Stomach (tissue), 9 donors: ENCODE results near the gene VOPP1. TPM values are rescaled to one million over a fixed set of nuclear protein-coding genes. Genes with fewer than 3 reads are reported as not detected.

ENCODE experiments used
- DNase-seq, 2 donors: peaks; one replicate each; pipeline versions ENCODE4 v3.0.0 to v3.0.0-alpha.2; 2013 to 2019
- H3K27ac ChIP-seq, 5 donors: fragments of 200-600 bp in 4 of 5; sonication (generic) in 4 of 5; one replicate each; pipeline ENCODE4 v1.5.1; 2013 to 2019; ENCODE audit warnings: mild to moderate bottlenecking in 1 of 5, moderate library complexity in 1 of 5
- H3K27me3 ChIP-seq, 3 donors: fragments of 200-600 bp; sonication (generic); one replicate each; pipeline ENCODE4 v1.5.1; 2017 to 2019; ENCODE audit warnings: mixed run types in 1 of 3
- H3K36me3 ChIP-seq, 4 donors: fragments of 200-600 bp; sonication (generic); 1 replicate in 3 of 4; 2 replicates in 1 of 4; pipeline ENCODE4 v1.5.1; 2016 to 2019
- H3K4me1 ChIP-seq, 4 donors: fragments of 200-600 bp; sonication (generic); one replicate each; pipeline ENCODE4 v1.5.1; 2016 to 2019
- H3K4me3 ChIP-seq, 4 donors: fragments of 200-600 bp; sonication (generic) in 3 of 4; one replicate each; pipeline ENCODE4 v1.5.1; 2016 to 2019; ENCODE audit warnings: mild to moderate bottlenecking in 1 of 4
- H3K9me3 ChIP-seq, 4 donors: fragments of 200-600 bp; sonication (generic); one replicate each; pipeline ENCODE4 v1.5.1; 2016 to 2019
- EP300 ChIP-seq: sonication (generic); formaldehyde crosslinking; IDR thresholded peaks from one replicate; pipeline ENCODE4 v1.6.1; 2017; ENCODE audit warnings: antibody characterized with exemption
- POLR2A ChIP-seq, 4 donors: fragments of 450-650 bp; IDR thresholded peaks; one replicate each; pipeline ENCODE4 v1.6.1; 2016; ENCODE audit warnings: antibody characterized with exemption in 4 of 4, control low read depth in 2 of 4, mild to moderate bottlenecking in 1 of 4, moderate library complexity in 1 of 4
- POLR2AphosphoS5 ChIP-seq, 3 donors: sonication (generic); formaldehyde crosslinking; IDR thresholded peaks; one replicate each; pipeline ENCODE4 v1.6.1; 2016; ENCODE audit warnings: antibody characterized with exemption in 3 of 3
- WGBS, 5 donors: extraction: QIAGEN DNeasy Blood & Tissue Kit in 3 of 5; methylation state at CpG; one replicate each; pipeline versions ENCODE4 v1.1.5 to v1.1.7; 2013 to 2018; 5-methylcytosine and 5-hydroxymethylcytosine counted together
- intact Hi-C: fragments of 100-400 bp; cut with DNase I; formaldehyde crosslinking; loops from one replicate; pipeline ENCODE4 v1.15.1; 2023; ENCODE audit warnings: low total_unique reads
- polyA plus RNA-seq, 3 donors: library from polyadenylated mRNA; stranded (reverse); fragments of 200-250 nt; gene quantifications; one replicate each; pipeline ENCODE4 v1.2.3, GENCODE V29; 2013
- total RNA-seq, 5 donors: library from RNA; depleted of rRNA; stranded (reverse); fragments of >200 nt; gene quantifications; one replicate each; pipeline versions ENCODE4 v1.1.0 to v1.2.3, GENCODE V29; 2014 to 2016
- TF ChIP-seq, protein P1 (sequence below), 7 experiments: fragments of 450-650 bp in 4 of 7; fragments of 200-600 bp in 3 of 7; sonication (generic) in 3 of 7; IDR thresholded peaks; one replicate each; pipeline ENCODE4 v1.5.1; 2016 to 2019; ENCODE audit warnings: antibody characterized with exemption in 7 of 7, control low read depth in 2 of 7, mild to moderate bottlenecking in 1 of 7
- donor health status: healthy with polysubstance abuse.
- donor health status: Bipolar disorder and iron deficiency.
- donor health status: healthy.

The VOPP1 gene
- total and polyA plus RNA-seq, 8 donors = 14.0 to 117 (median 37.0) TPM

GRCh38 chr7:55444786-55445185 is 127.5 kb downstream of the VOPP1 start:
- WGBS, 5 donors = 50 to 70% (median 55%) methylated on average over 1 of the region's 1 CpG
- no peak for DNase-seq

DNA sequence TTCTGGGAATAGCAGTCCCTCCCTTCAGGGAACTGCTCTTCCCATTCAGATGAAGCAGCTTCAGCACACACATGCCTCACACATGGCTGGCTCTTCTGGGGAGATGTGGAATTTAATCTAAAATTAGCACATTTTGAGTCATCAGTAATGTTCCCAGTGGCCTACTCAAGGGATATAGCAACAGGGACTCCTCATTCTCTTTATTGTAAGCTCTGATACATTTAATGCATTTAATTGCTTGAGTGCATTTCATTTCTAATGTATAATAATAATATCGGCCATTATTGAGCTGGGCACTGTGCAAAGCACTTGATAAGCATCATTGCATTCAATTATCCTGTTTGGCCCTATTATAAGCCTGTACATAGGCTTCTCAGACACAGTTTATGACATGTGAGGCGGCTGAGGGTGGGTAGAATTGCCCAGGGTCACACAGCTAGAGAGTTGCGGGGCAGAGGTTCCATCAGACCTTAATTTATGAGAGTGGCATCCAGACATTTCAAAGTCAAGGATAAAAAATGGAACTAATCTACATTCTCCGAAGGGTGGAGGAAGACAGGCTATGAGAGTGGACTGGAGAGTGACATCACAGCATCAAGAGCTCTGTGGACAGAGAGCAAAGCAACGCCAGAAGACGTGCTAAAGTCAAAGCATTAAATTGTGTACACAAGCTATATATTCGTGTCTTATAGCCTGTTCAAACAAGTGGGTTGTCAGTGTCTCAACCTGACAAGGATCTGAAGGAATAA is 130.4 kb downstream of the VOPP1 start:
- intact Hi-C loops = no loop called here
- TF ChIP-seq, protein P1, sequence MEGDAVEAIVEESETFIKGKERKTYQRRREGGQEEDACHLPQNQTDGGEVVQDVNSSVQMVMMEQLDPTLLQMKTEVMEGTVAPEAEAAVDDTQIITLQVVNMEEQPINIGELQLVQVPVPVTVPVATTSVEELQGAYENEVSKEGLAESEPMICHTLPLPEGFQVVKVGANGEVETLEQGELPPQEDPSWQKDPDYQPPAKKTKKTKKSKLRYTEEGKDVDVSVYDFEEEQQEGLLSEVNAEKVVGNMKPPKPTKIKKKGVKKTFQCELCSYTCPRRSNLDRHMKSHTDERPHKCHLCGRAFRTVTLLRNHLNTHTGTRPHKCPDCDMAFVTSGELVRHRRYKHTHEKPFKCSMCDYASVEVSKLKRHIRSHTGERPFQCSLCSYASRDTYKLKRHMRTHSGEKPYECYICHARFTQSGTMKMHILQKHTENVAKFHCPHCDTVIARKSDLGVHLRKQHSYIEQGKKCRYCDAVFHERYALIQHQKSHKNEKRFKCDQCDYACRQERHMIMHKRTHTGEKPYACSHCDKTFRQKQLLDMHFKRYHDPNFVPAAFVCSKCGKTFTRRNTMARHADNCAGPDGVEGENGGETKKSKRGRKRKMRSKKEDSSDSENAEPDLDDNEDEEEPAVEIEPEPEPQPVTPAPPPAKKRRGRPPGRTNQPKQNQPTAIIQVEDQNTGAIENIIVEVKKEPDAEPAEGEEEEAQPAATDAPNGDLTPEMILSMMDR (IDR thresholded peaks at IDR 0.05) = no peak
- TF ChIP-seq POLR2AphosphoS5 (IDR thresholded peaks at IDR 0.05) = no peak
- TF ChIP-seq EP300 = no peak
- no peak for TF ChIP-seq POLR2A (IDR thresholded peaks at IDR 0.05)
- DNase-seq = no peak
- 78 to 87% (median 85%) methylated on average over 7 of the region's 7 CpGs for whole genome bisulfite sequencing, 5 donors
- no peaks in the 10 kb centered on the region for H3K27me3 ChIP-seq
- H3K4me3 ChIP-seq = no peak overlapping the region
- no peaks in the 10 kb centered on the region for H3K36me3 ChIP-seq
- no peaks in the 10 kb centered on the region for H3K9me3 ChIP-seq
- H3K27ac ChIP-seq = no peak overlapping the region
- H3K4me1 ChIP-seq = peaks cover 0 to 5% (median 0%) of the 10 kb centered on the region in 4 donors

More at GRCh38 chr7:55444786-55445185, 127.5 kb downstream of the VOPP1 start:
- Histone ChIP-seq H3K4me3 (no peak overlapping the region), H3K4me1 (no peaks in the 10 kb centered on the region), H3K27ac (no peak overlapping the region), H3K36me3 (no peaks in the 10 kb centered on the region), H3K27me3 (peaks cover 0 to 15% (median 0%) of the 10 kb centered on the region in 3 donors), H3K9me3 (no peaks in the 10 kb centered on the region)
- no peak for TF ChIP-seq EP300
- no peak for TF ChIP-seq POLR2AphosphoS5 (IDR thresholded peaks at IDR 0.05)
- no peak for TF ChIP-seq POLR2A (IDR thresholded peaks at IDR 0.05)
- TF ChIP-seq, protein P1 (IDR thresholded peaks at IDR 0.05) = no peak
- intact Hi-C loops = no loop called here

DNA sequence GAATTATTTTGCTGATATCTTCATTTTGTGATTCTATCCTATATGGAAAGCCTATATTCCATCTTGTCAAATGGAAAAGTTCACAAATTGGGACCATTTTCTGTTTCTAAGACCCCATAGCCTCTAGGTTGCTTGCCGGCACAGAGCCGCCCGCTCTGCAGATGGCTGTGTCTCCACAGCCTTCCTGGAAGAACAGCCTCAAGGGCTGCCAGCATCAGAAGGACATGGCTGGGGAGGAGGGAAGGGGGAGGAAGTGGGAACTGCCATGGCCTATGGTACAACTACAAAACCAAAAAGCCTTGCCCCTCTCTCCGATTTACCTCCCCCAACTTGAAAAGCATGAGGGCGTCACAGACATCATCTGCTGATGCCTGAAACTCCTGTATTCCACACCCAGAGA is 131.3 kb downstream of the VOPP1 start:
- DNase-seq = no peak
- Histone ChIP-seq H3K27me3 (no peaks in the 10 kb centered on the region), H3K27ac (no peak overlapping the region), H3K4me3 (no peak overlapping the region), H3K4me1 (peaks cover 0 to 5% (median 0%) of the 10 kb centered on the region in 4 donors), H3K9me3 (no peaks in the 10 kb centered on the region), H3K36me3 (no peaks in the 10 kb centered on the region)
- WGBS, 5 donors = 93 to 98% (median 94%) methylated on average over 5 of the region's 5 CpGs
- intact Hi-C loops = no loop called here
- TF ChIP-seq, protein P1 (IDR thresholded peaks at IDR 0.05) = no peak
- TF ChIP-seq EP300 (no peak), POLR2AphosphoS5 (IDR thresholded peaks at IDR 0.05) (no peak), POLR2A (IDR thresholded peaks at IDR 0.05) (no peak)

DNA sequence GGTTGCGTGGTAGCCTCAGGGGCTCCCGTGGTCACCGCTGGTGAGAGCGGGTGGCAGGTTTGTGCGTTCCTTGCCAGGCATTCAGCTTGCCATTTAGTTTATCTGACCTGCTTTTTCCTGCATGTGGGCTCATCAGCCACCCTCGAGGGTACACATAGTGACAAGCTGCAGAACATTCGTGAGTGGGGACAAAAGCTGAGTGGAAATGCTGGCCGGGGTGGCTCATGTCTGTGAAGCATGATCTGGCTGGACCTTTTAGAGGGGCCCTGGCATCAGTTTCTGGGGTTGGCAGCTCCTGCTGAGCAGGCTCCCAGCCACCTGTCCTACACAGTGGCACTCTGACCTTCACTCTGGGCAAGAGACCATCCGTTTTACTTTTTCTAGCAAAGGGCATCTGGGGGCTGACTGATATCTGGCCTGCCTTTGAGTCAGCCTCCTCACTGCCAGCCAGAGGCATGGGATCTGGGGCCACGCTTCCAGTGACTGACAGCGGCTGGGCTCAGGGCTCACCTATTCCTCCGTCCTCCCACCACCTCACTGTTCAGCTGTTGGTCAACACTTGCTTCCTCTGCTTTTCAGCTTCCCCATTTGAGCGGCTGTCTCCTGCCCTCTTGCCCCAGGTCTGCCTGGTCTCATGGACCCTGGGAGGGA is 132.1 kb downstream of the VOPP1 start:
- 74 to 83% (median 82%) methylated on average over 13 of the region's 13 CpGs for WGBS, 5 donors
- Histone ChIP-seq H3K27me3 (no peaks in the 10 kb centered on the region), H3K36me3 (no peaks in the 10 kb centered on the region), H3K4me3 (no peak overlapping the region), H3K27ac (no peak overlapping the region), H3K4me1 (peaks cover 0 to 5% (median 0%) of the 10 kb centered on the region in 4 donors), H3K9me3 (no peaks in the 10 kb centered on the region)
- intact Hi-C loops = no loop called here
- DNase-seq = no peak
- no peak for TF ChIP-seq EP300
